Measurements from ENCODE around the gene NEMP2.

Gene NEMP2

GRCh38 chr2:190553254-190553653, 18.7 kb upstream of the NEMP2 start:
- no peak for DNase-seq

DNA sequence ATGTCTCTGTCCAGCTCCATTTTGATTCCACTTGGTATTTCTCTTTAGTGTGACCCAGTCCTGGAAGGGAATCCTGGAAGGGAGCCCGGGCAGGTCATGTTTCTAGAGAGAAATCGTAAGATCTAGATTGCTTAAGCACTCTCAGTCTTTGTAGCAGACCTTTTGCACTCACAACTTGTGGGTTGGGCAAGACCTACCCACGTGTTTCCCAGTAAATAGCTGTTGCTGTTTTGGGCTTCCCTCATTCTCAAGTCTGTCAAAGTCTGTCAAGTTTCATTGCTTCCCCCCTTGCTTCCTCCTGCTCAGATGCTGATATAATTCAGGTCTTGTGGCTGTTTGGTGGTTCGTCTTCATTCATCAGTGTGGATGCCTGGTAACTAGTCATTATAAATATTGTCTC, 17.4 kb upstream of the NEMP2 start:
- DNase-seq: no peak

DNA sequence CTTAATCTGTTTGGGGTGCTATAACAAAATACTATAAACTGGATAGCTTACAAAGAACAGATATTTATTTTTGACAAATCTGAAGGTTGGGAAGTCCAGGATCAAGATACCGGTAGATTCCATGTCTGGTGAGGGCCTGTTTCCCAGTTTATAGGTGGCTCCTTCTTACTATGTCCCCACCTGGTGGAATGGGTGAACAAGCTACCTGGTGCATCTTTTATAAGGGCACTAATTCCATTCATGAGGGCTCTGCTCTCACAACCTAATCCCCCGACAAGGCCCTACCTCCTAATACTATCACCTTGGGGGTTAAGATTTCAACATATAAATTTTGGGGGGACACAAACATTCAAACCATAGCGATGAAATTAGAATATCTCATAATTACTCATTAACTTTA, 15.6 kb upstream of the NEMP2 start:
- no peak for DNase-seq

GRCh38 chr2:190547886-190548285, 13.4 kb upstream of the NEMP2 start:
- no peak for DNase-seq

- DNase-seq: no peak
Measured at GRCh38 chr2:190546734-190547133, 12.2 kb upstream of the NEMP2 start.

GRCh38 chr2:190545555-190546385, 11.2 kb upstream of the NEMP2 start:
- DNase-seq: no peak

DNA sequence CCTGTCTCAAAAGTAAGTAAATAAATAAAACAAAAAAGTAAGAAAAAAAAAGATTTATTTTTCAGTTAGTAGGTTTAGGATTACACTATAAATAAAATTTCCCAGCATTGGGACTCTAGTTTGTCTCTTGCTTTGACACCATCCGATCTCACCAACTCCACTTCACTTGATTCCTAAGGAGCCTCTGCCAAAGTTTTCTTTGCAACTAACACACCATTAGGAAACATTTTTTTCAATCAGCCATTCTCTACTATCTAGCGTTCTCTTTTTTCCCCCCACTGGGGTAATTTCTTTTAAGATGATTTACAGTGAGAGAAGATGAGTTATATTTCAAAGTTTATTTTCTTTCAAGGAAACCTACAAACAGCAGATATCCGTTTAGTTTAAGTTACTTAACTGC, 10.6 kb upstream of the NEMP2 start:
- DNase-seq: no peak

DNA sequence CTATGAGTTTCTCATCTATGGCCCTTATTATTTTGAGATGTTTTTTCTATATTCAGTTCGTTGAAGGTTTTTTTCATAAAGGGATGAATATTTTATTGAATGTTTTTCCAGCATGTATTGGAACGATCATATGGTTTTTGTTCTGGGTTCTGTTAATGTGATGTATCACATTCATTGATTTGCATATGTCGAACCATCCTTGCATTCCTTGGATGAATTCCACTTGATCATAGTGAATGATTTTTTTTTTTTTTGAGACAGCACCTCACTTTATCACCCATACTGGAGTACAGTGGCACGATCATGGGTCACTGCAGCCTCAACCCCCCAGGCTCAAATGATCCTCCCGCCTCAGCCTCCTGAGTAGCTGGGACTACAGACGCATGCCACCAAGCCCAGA, 5.5 kb upstream of the NEMP2 start:
- no peak for DNase-seq

GRCh38 chr2:190538201-190538600, 3.7 kb upstream of the NEMP2 start:
- DNase-seq: no peak

- no peak for DNase-seq
Measured at GRCh38 chr2:190537765-190538164, 3.2 kb upstream of the NEMP2 start.

DNA sequence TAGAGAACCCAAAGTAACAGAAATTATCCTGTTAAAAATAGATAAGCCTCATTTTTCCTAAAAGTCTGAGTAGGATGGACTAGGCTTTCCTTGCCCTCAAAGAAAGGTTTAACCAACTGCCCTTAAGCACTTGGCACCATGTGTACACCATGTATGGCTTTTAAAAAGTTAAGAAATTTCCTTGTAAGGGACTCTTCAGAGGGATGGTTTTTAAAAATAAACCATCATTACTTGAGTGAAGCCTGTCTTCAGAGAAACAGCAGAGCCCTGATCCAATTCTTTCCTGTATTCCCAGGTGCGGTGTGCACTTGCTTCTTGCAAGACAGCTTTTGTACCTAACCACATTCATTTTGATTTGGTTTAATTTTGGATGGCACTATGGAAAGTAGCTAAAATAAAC, 1.1 kb upstream of the NEMP2 start:
- DNase-seq: no peak

DNA sequence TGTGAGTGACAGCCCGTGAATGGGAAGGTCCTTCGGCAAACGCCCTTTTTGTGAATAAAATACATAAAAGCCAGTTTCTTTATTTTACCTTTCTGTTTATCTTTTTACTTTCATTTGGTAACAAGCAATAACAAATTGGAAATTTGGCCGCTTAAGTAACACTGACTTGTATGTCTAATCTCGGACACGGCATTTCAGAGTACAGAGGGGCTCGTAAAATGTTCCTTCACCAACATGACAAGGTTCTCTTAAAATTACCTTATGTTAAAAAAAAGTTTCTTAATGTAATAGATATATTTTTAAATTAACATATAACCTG, 558 bp upstream of the NEMP2 start:
- no peak for DNase-seq

GRCh38 chr2:190533968-190534309, 583 bp downstream of the NEMP2 start:
- DNase-seq: no peak

DNA sequence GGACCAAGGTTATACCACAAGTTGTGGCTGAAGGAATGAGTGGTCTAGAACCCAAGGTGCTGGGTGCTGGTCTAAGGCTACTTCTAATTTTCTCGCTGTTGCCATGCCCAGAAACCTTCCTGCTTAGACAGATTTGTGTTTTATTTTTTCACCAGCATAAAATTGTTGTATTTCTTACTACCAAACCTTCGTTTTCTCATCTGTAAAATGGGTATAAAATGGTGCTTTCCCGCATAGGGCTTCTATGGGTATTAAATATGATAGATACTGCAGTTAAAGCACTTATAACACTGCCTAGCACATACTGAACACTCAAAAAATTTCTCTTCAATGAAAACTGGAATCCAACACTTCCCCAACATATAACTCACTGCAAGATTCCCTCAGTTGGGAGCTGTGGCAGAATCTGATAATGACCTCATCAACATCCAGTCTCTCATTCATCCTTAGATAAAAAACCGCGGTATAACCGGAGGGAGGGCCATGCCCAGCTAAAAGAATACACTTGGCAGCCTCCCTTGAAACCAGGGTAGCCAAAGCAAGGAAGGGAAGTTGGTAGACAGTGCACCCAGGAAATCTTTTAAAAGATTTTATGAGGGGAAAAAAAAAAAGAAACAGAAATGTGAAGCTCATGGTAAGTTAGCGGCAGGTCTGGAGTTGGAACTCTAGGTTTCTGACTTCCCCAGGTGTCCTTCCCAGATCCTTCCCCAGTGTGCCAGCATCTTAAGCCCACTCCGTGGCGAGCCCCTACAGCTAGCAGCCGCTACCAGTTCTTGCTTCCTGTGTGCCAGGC, 1.2 kb downstream of the NEMP2 start:
- peak; percentile 48 for DNase-seq

DNA sequence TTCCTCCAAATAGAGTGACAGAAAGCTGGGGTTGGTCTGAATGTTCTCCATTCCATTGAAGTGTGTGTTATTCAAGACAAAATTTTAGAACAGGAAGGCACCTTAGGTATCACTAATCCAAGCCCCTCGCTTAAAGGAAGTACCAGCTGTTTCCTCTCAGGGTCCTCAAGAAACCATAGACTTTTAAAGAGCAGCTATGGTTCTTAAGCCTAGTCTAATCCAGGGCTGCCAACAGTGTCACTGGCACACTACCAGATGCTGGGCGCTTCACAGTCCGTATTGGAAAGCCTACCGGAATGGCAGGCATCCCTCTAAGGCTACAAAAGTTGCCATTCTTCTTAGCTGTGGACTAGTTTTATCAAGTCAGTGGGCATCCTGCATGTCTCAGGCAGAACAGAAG, 1.9 kb downstream of the NEMP2 start:
- DNase-seq: no peak

DNA sequence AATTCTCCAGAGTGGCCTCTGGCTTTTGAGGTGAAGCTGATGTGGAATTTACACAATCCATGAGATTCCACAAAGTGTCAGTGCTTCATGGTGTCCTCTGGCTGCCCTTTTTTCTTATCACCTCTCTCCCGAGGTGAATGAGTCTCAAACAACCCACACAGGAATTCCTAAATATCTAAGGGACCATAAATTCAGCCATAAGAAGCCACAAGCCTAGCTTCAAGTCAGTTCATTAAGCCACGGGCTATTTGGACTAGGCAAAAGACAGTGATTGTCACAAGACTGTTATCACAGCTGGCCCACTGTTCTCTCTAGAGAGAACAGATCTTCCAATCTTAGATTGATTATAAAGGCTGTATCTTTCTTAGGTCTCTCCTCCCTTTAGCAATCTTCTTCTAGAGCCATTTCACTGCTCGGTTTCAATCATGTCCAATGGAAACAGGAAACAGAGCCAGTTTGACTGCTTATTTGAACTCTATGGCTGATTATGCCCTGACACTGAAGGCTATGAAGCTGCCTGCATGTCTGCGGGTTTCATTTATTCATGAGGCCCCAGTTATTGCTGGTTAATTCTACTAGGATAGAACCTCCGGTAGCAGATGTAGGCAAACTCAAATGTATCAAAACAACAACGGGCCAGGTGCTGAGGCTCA, 4.1 kb downstream of the NEMP2 start:
- no peak for DNase-seq

GRCh38 chr2:190529486-190530247, 4.9 kb downstream of the NEMP2 start:
- no peak for DNase-seq

GRCh38 chr2:190528521-190529001, 6.0 kb downstream of the NEMP2 start:
- DNase-seq: no peak

GRCh38 chr2:190527918-190528317, 6.6 kb downstream of the NEMP2 start:
- no peak for DNase-seq

DNA sequence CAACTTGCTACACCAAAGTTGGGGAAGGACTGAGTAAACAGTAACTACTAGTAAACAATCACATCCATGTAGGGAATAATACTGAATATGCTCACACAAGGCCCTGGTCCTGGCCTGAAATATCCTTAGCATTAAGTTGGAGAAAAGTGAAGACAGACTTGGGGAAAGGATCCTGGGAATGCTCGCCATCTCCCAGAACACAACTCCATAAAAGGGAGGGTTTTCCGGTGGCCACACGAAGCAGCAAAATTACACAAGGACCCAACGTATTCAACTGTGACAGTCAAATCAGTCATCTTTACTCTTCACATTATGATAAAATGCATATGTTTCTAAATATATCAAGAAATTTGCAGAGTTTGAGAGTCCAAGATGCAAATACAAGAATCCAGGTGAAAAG, 7.3 kb downstream of the NEMP2 start:
- no peak for DNase-seq

DNA sequence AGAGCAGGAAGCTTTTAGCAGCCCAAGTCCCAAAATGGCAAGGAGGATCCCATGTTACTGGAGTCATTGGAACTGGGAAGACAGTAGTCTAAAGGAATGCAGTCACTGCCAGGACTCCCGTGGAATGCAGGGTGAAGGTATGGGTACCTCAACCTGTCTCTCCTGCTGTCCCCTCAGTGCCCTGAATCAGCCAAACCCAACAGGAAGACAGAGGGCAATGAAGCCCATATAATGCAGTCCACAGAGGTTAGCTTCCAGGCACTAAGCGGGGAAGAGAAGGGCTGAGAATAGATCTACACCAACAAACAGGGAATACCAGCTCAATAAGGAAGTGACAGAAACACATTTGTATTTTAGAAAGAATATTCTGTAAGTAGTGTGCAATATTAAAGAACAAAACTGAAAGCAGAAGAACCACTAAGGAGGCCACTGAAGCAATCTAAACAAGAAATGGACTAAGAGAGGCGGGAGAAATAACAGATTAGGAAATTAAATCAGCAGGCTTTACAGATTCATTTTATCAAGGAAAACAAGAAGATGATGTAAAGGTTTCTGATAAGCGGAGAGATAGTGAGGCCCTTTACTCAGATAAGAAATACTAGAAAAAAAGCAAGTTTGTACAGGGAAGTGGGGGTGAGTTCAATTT, 8.3 kb downstream of the NEMP2 start:
- no peak for DNase-seq

DNA sequence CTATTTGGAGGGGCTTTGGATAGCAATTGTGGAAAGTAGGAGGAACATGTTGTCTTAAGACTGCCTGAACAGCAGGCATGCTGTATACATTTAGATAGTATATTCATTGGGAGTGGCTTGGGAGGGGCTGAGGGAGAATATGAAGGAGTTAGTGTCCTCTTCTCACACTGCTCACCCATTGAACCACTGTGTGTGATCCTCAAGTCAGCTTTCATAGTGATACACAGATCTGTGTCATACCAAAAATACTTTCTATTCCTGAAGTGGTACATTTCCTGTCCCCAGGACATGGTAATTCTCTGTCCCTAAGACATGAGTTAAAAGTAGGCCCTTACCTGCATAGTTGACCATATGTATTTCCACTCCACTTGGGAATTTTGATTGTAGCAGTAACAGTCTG, 9.6 kb downstream of the NEMP2 start:
- no peak for DNase-seq
